ENCODE data around the gene ANO3.
"Not testable (repeated sequence)": the region's sequence is repeated elsewhere in the genome, so short reads cannot be mapped to it uniquely, and the experiment has no call there.

The ANO3 gene

DNA sequence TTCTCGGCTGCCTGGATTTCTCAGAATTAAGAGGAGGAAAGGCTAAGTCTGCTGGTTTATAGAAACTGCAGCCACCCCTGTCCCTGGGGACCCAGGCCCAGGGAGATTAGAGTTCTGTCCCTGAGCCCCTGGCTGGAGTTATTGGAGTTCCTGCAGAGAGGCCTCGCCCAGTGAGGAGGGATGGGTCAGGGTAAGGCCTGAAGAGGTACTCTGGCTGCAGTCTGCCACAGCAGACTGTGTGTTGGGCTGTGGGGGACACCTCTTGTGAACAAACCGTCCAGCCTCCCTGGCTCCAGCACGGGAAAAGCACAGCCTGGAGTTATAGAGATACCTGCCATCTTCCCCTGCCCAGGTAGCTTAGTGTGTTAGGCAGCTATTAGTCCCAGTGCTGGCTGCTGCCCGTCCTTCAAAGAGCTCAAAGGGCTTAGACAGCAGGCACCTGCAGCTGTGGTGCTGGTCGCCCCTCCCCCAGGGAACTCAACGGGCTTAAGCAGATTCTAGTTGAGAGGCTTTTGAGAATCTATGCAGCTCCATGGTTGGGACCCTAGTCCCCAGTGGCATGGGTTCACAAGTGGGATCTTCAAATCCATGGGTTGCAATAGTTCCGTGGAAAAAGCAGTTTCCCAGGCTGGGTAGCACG, 276.7 kb downstream of the ANO3 start:
- TF ChIP-seq POLR2A (IDR thresholded peaks at IDR 0.05; ENCODE audit: low read depth, low read length) (no peak), POLR2AphosphoS5 (IDR thresholded peaks at IDR 0.05; ENCODE audit: low read depth, low read length) (no peak), TAF1 (IDR thresholded peaks at IDR 0.05; ENCODE audit: borderline replicate concordance, low read depth, low read length) (no peak)
- FAIRE-seq, result peak; percentile 73

DNA sequence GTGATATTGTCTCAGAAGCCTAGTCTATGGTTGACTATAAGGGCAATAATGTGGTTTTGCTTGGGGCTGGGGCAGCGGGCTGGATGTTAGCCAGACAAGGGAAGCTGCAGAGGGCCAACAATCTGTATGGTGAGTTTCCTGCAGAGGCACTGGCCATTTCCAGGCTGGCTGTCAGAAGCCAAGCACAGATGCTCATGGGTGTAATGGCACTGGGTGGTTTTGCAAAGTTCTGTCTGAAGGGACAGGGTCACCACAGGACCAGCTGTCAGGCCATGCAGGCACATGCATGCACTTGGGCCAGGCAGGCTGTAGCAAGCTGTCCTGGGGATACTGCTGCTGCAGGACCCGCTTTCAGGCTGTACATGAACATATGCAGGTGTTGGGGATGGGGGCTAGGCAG, 281.8 kb downstream of the ANO3 start:
- FAIRE-seq (no peak), DNase-seq (ENCODE audit: insufficient read length) (no peak)
- no peak for TF ChIP-seq TAF1 (IDR thresholded peaks at IDR 0.05; ENCODE audit: borderline replicate concordance, low read depth, low read length)
- TF ChIP-seq POLR2A (IDR thresholded peaks at IDR 0.05; ENCODE audit: low read depth, low read length), result no peak
- no peak for TF ChIP-seq POLR2AphosphoS5 (IDR thresholded peaks at IDR 0.05; ENCODE audit: low read depth, low read length)

More for the DNA sequence above, 276.7 kb downstream of the ANO3 start:
- DNase-seq (ENCODE audit: insufficient read length), result no peak

DNA sequence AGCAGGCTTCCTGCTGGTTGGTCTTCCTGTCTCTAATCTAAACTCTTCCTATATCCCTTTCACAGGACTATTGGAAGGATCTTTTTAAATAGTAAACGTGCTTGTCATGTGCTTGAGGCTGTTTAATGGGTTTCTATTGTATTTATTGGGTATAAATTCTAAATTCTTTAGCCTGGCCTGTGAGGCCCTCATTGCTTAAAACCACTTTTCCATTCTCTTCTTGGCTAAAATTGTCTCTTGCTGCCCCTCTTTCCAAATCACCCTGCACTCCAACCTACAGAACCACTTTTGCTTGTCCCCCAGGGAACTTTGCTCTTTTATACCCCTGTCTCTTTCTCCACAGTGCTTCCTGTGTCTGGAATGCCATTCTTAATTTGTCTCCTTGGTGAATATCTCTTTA, 286.5 kb downstream of the ANO3 start:
- DNase-seq (ENCODE audit: insufficient read length), result no peak
- TF ChIP-seq POLR2A (IDR thresholded peaks at IDR 0.05; ENCODE audit: low read depth, low read length) (no peak), POLR2AphosphoS5 (IDR thresholded peaks at IDR 0.05; ENCODE audit: low read depth, low read length) (no peak), TAF1 (IDR thresholded peaks at IDR 0.05; ENCODE audit: borderline replicate concordance, low read depth, low read length) (no peak)
- peak; percentile 30 for FAIRE-seq

DNA sequence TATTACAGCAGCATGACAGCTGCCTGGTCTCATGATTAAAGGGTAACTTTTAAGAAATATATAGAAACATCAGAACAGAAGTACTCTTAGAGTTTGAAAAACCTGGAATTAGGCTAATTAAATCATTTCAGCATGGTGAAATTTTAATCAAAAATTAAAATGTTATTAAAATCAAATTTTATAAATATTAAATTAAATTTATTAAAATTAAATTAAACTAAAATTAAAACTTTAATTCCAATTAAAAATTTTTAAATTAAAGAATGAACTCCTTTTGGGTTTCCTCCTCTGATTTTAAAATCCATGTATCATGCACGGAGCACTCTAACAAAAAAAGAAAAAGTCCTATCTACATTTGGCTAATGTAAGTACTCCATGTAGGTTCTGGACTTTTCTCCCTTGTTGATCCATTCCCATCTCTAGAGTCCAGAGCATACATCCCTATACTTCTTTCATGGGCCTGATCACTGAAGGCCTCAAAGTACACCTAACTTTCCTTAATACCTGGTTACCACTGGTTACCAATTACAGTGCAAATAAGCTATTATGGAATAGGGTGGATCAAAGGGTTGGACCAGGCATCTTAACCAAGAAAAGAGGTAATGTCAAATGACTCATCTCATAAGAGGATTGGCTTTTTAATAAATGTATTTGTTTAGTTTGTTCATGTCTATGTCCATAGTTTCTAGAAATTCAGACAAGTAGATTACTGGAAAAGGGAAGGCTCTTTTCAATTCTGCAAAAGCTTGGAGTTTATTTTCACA, 288.5 kb downstream of the ANO3 start:
- TF ChIP-seq POLR2AphosphoS5 (IDR thresholded peaks at IDR 0.05; ENCODE audit: low read depth, low read length) (no peak), TAF1 (IDR thresholded peaks at IDR 0.05; ENCODE audit: borderline replicate concordance, low read depth, low read length) (no peak), POLR2A (IDR thresholded peaks at IDR 0.05; ENCODE audit: low read depth, low read length) (no peak)
- DNase-seq (ENCODE audit: insufficient read length), result no peak

DNA sequence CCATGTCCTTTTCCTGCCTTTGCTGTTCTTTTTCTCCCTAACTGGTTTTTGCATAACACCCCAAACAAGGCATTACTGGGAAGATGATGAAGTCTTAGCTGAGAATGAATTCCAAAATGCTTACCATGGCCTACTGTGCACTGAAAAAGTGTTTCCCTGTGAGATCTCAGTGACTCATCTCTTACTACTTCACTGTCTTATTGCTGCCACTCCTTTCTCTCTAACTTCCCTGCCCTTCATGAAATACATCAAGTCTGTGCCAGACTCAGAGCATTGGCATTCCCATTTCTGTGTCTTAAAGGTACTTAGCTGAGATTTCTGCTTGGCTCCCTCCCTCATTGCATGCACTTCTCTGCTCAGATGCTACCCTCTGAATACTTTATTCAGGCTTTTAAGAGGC, 289.2 kb downstream of the ANO3 start:
- TF ChIP-seq POLR2AphosphoS5 (IDR thresholded peaks at IDR 0.05; ENCODE audit: low read depth, low read length), result no peak
- no peak for TF ChIP-seq TAF1 (IDR thresholded peaks at IDR 0.05; ENCODE audit: borderline replicate concordance, low read depth, low read length)
- no peak for TF ChIP-seq POLR2A (IDR thresholded peaks at IDR 0.05; ENCODE audit: low read depth, low read length)
- DNase-seq (ENCODE audit: insufficient read length) (no peak), FAIRE-seq (peak; percentile 14)

More for the DNA sequence above, 288.5 kb downstream of the ANO3 start:
- peak; percentile 24 for FAIRE-seq

DNA sequence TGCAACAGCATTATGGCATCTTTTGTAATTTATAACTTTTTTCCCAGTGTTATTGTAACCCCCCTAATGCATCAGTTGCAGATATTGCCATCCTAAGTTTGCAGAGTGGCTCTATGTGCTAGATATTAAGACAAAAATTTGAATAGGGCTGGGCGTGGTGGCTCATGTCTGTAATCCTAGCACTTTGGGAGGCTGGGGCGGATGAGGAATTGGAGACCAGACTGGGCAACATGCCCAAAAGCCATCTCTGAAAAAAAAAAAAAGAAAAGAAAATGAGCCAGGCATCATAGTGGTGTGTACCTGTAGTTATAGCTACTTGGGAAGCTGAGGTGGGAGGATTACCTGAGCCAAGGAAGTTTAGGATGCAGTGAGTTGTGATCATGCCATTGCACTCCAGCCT, 290.3 kb downstream of the ANO3 start:
- peak; percentile 46 for FAIRE-seq
- TF ChIP-seq POLR2AphosphoS5 (IDR thresholded peaks at IDR 0.05; ENCODE audit: low read depth, low read length) (no peak), TAF1 (IDR thresholded peaks at IDR 0.05; ENCODE audit: borderline replicate concordance, low read depth, low read length) (no peak), POLR2A (IDR thresholded peaks at IDR 0.05; ENCODE audit: low read depth, low read length) (no peak)
- DNase-seq (ENCODE audit: insufficient read length), result no peak

DNA sequence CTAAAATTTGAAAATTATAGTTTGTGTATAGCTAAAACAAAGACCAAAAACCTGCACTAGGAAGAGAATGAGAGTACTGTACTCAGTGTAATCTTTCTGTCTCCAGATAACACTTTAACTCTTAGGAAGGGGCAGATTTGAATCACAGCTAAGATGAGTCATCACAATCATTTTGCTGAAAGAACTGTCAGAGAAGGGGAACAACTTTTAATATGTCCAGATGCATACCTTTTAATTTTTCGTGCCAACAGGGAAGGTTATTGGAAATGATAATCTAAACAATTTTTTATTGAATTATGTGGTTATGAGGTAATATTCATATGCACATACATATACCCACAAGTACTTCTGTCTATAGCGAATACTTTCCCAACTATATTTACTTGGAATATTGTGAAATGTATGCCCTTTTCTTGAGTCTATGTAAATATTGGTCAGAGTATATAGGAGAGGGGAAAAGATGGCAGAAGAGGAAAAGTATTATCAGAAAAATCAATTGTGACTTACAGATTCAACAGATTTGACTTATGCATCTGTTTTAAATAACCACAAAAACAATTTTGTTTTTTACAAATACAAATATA, 291.2 kb downstream of the ANO3 start:
- FAIRE-seq, result peak; percentile 50
- no peak for DNase-seq (ENCODE audit: insufficient read length)
- TF ChIP-seq POLR2A (IDR thresholded peaks at IDR 0.05; ENCODE audit: low read depth, low read length) (no peak), POLR2AphosphoS5 (IDR thresholded peaks at IDR 0.05; ENCODE audit: low read depth, low read length) (no peak), TAF1 (IDR thresholded peaks at IDR 0.05; ENCODE audit: borderline replicate concordance, low read depth, low read length) (no peak)

DNA sequence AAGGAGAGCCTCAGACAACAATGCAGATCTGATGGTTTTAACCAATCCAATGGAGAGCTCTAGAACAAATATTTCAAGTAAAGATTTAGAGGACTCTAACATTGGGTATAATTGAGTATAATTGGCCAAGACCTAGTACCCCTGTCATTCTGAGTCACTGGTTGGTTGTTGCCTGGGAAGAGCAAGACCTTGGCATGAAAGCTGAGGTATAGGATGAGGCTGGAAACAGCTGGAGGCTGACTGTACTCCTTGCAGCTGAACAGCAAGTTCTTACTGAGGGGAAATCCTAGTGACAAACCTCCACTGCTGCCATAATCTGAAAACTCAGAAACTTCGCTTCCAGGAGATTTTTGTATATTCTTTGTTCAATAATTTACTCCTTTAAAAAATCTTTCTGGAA, 294.4 kb downstream of the ANO3 start:
- FAIRE-seq (no peak), DNase-seq (ENCODE audit: insufficient read length) (no peak)
- no peak for TF ChIP-seq TAF1 (IDR thresholded peaks at IDR 0.05; ENCODE audit: borderline replicate concordance, low read depth, low read length)
- no peak for TF ChIP-seq POLR2A (IDR thresholded peaks at IDR 0.05; ENCODE audit: low read depth, low read length)
- no peak for TF ChIP-seq POLR2AphosphoS5 (IDR thresholded peaks at IDR 0.05; ENCODE audit: low read depth, low read length)

DNA sequence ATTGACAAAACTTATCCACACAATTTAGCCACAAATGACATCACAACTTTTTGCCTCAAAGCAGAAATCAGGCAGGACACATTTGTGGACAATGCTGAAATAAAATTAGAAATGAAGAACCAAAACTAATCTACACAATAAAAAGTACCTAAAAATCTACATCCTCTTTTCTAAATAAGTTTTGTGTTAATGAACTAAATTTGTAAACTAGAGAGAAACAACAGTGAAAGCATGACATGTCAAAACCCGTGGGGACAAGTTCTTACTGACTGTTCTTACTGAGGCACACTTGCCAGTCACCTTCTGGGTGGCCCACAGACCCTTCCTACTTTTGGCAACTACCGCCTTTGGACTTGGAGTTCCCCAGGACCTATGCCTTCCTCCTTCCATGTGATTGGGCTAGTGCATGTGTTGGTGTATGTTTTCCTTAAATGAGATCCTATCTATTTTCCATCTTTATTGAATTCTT, 300.8 kb downstream of the ANO3 start:
- FAIRE-seq (peak; percentile 88), DNase-seq (ENCODE audit: insufficient read length) (no peak)
- no peak for TF ChIP-seq POLR2A (IDR thresholded peaks at IDR 0.05; ENCODE audit: low read depth, low read length)
- TF ChIP-seq TAF1 (IDR thresholded peaks at IDR 0.05; ENCODE audit: borderline replicate concordance, low read depth, low read length), result no peak
- no peak for TF ChIP-seq POLR2AphosphoS5 (IDR thresholded peaks at IDR 0.05; ENCODE audit: low read depth, low read length)

DNA sequence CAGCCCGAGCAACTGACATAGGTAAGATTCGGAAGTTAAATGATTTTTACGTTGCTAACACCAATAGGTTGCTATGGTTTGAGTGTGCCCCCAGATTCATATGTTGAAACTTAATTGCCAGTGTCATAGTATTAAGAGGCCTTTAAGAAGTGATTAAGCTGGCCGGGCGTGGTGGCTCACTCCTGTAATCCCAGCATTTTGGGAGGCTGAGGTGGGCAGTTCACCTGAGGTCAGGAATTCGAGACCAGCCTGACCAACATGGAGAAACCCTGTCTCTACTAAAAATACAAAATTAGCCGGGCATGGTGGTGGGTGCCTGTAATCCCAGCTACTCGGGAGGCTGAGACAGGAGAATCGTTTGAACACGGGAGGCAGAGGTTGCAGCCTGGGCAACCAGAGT, 311.4 kb downstream of the ANO3 start:
- not testable (repeated sequence) for FAIRE-seq; DNase-seq (ENCODE audit: insufficient read length)

DNA sequence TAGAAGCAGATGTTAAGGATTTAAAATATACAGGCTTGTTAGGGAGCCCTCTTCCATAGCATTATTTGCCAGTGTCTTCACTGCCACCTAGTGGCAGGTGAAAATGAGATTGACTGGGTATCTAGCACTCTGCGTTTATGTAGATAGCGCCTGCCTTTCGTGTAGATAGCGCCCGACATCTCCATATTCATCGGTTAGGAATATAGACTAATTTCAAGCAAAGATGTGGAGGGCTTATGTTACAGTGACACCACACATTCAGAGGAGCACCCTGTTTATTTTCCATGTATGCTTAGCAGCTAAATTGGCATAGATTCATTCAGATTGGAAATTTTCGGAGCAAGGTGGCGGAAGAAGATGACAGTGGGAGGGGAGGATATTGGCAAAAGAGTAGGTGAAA, 318.0 kb downstream of the ANO3 start:
- FAIRE-seq, result peak; percentile 89
- DNase-seq (ENCODE audit: insufficient read length), result peak; percentile 12
- TF ChIP-seq POLR2AphosphoS5 (IDR thresholded peaks at IDR 0.05; ENCODE audit: low read depth, low read length) (no peak), POLR2A (IDR thresholded peaks at IDR 0.05; ENCODE audit: low read depth, low read length) (no peak), TAF1 (IDR thresholded peaks at IDR 0.05; ENCODE audit: borderline replicate concordance, low read depth, low read length) (no peak)

DNA sequence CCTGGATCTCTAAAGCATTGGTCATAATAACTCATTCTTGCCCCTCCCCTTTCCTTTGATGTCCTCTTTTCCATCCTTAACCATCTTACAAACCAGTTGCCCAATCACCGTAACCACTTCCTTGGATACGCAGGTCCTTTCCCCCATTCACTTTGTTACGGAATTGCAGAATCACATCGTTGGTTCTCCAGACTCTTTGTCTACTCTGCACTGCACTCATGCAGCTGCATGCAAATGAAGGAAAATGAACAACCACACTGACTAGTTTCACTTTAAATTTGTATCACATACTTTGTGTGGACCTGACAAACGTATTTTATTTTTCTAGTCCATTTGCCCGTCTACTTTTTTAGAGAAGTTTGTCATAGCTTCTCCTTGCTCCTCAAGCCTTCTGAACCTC, 320.0 kb downstream of the ANO3 start:
- DNase-seq (ENCODE audit: insufficient read length) (no peak), FAIRE-seq (peak; percentile 63)
- TF ChIP-seq POLR2A (IDR thresholded peaks at IDR 0.05; ENCODE audit: low read depth, low read length) (no peak), POLR2AphosphoS5 (IDR thresholded peaks at IDR 0.05; ENCODE audit: low read depth, low read length) (no peak), TAF1 (IDR thresholded peaks at IDR 0.05; ENCODE audit: borderline replicate concordance, low read depth, low read length) (no peak)

Data from GM12892 (cell line).